Heart left ventricle (tissue), 16 donors: ENCODE data around the gene SH3BP5. TPM values are rescaled to one million over a fixed set of nuclear protein-coding genes. Genes with fewer than 3 reads are reported as not detected.

Experiments used
- ATAC-seq, 4 donors: fragments of 200-7000 bp; cut with Tn5 transposase; one replicate each; pipeline ENCODE4 v1.9.1; 2020 to 2022; ENCODE audit warnings: moderate library complexity in 4 of 4, mild to moderate bottlenecking in 3 of 4, moderate number of reproducible peaks in 1 of 4
- DNase-seq, 5 donors: peaks; one replicate each; pipeline ENCODE4 v3.0.0-alpha.2; 2020
- H3K27ac ChIP-seq, 12 donors: fragments of 200-600 bp; sonication (generic) in 4 of 12; one replicate each; pipeline versions ENCODE4 v1.5.0 to v1.8.0; 2016 to 2022; ENCODE audit warnings: mild to moderate bottlenecking in 2 of 12
- H3K27me3 ChIP-seq, 9 donors: fragments of 200-600 bp; sonication (generic) in 2 of 9; one replicate each; pipeline versions ENCODE4 v1.5.1 to v1.8.0; 2016 to 2022; ENCODE audit warnings: mild to moderate bottlenecking in 3 of 9
- H3K36me3 ChIP-seq, 9 donors: fragments of 200-600 bp; sonication (generic) in 2 of 9; one replicate each; pipeline versions ENCODE4 v1.5.0 to v1.8.0; 2018 to 2022; ENCODE audit warnings: mild to moderate bottlenecking in 2 of 9
- H3K4me1 ChIP-seq, 12 donors: fragments of 200-600 bp; sonication (generic) in 4 of 12; one replicate each; pipeline versions ENCODE4 v1.5.0 to v1.8.0; 2016 to 2022; ENCODE audit warnings: mild to moderate bottlenecking in 3 of 12
- H3K4me3 ChIP-seq, 12 donors: fragments of 200-600 bp; sonication (generic) in 4 of 12; one replicate each; pipeline versions ENCODE4 v1.5.0 to v1.8.0; 2017 to 2022; ENCODE audit warnings: mild to moderate bottlenecking in 9 of 12, moderate library complexity in 4 of 12
- H3K9me3 ChIP-seq, 12 donors: fragments of 200-600 bp; sonication (generic) in 4 of 12; one replicate each; pipeline versions ENCODE4 v1.5.0 to v1.8.0; 2016 to 2022; ENCODE audit warnings: mild to moderate bottlenecking in 1 of 12
- CTCF ChIP-seq, 12 donors: fragments of 200-600 bp; sonication (generic) in 4 of 12; IDR thresholded peaks; one replicate each; pipeline versions ENCODE4 v1.5.0 to v1.8.0; 2018 to 2022; ENCODE audit warnings: antibody characterized with exemption in 12 of 12, mild to moderate bottlenecking in 5 of 12
- POLR2A ChIP-seq, 2 donors: fragments of 450-650 bp; IDR thresholded peaks; one replicate each; pipeline ENCODE4 v1.6.1; 2017; ENCODE audit warnings: antibody characterized with exemption in 2 of 2, mild to moderate bottlenecking in 2 of 2, moderate library complexity in 2 of 2
- WGBS, 4 donors: extraction: QIAGEN DNeasy Blood & Tissue Kit in 2 of 4; methylation state at CpG; one replicate each; pipeline versions ENCODE4 v1.1.5 to v1.1.7; 2013 to 2018; 5-methylcytosine and 5-hydroxymethylcytosine counted together
- intact Hi-C, 10 donors: fragments of 100-400 bp; cut with DNase I; formaldehyde crosslinking; loops; one replicate each; pipeline versions ENCODE4 v1.11.1 to v1.14.2; 2022
- polyA plus RNA-seq, 2 donors: library from polyadenylated mRNA; stranded (reverse); fragments of 200-250 nt; gene quantifications; one replicate each; pipeline ENCODE4 v1.2.3, GENCODE V29; 2013
- total RNA-seq, 9 donors: library from RNA; depleted of rRNA in 2 of 9; stranded (reverse); fragments of >200 nt in 2 of 9; fragmentation: NEBNext Ultra II Directional in 3 of 9; extraction: Animal tissue kit (Norgen Biotek cat#: 25700) in 3 of 9; gene quantifications; one replicate each; pipeline versions ENCODE4 v1.1.0 to v1.2.4, GENCODE V29; 2016 to 2023
- donor health status: ischemic (EF 13 %, LVEDD 7.1; RV severe dilation, severe dysfunction).
- donor health status: healthy with polysubstance abuse.
- donor health status: DM: no; HTN: yes; CAD: no.
- donor health status: DM: no; HTN: no; CAD: no.
- donor health status: ischemic (EF 25% LVEDD 6.9; RV normal size, moderate dysfunction).
- donor health status: ischemic (EF 25% LVEDD 5.7; RV mildly dilated, moderate dysfunction).
- donor health status: healthy.
- donor health status: DM: yes; HTN: yes; CAD: no.
- donor health status: ischemic (EF 35%, LVEDD 5.7; RV mildly dilated, moderate dysfunction).
- donor health status: nonischemic (EF 11% LVEDD 7.7; RV severe dilation, severe dysfunction).
- donor health status: DM: yes; HTN: yes; CAD: no.
- donor health status: PGD.
- donor health status: ischemic (EF 29% LVEDD 5.4; RV normal size, mild dysfunction).
- donor health status: nonischemic (EF 23%, LVEDD 6.1; RV moderate dilation, normal function).

The SH3BP5 gene
- total and polyA plus RNA-seq, 11 donors: 4.9 to 28.6 (median 9.9) TPM

- H3K27me3 ChIP-seq: no peaks in the 10 kb centered on the region
- H3K9me3 ChIP-seq: no peaks in the 10 kb centered on the region
- intact Hi-C loops: loop anchor here in 1 of 10 donors (10.0 kb wide), 1 partner anchor 294 kb away; no protein-coding TSS in a partner anchor
Measured at GRCh38 chr3:15260531-15260930, 71.9 kb downstream of the SH3BP5 start.

GRCh38 chr3:15258720-15259119, 73.7 kb downstream of the SH3BP5 start:
- Histone ChIP-seq H3K27ac (no peak overlapping the region), H3K4me1 (peaks cover 0 to 25% (median 3%) of the 10 kb centered on the region in 12 donors)

More at GRCh38 chr3:15260531-15260930, 71.9 kb downstream of the SH3BP5 start:
- DNase-seq (no peak), ATAC-seq (no peak)
- WGBS, 4 donors: 93 to 97% (median 95%) methylated on average over 4 of the region's 4 CpGs
- H3K27ac ChIP-seq: no peak overlapping the region
- no peak for TF ChIP-seq CTCF (IDR thresholded peaks at IDR 0.05)
- no peak for TF ChIP-seq POLR2A (IDR thresholded peaks at IDR 0.05)
- H3K36me3 ChIP-seq: peaks cover 0 to 66% (median 51%) of the 10 kb centered on the region in 9 donors
- H3K4me3 ChIP-seq: no peak overlapping the region
- H3K4me1 ChIP-seq: peaks cover 0 to 28% (median 5%) of the 10 kb centered on the region in 12 donors

GRCh38 chr3:15256861-15257341, 75.5 kb downstream of the SH3BP5 start:
- Histone ChIP-seq H3K4me3 (no peak overlapping the region), H3K36me3 (peaks cover 0 to 100% (median 87%) of the 10 kb centered on the region in 9 donors), H3K4me1 (peaks cover 0 to 25% (median 3%) of the 10 kb centered on the region in 12 donors), H3K9me3 (no peaks in the 10 kb centered on the region), H3K27me3 (no peaks in the 10 kb centered on the region), H3K27ac (peak overlapping the region in 10 of 12 donors; percentile 4 to 70 (median 37))
- peak; percentile 46 to 68 (median 56) for ATAC-seq
- no peak for DNase-seq
- no peak for TF ChIP-seq POLR2A (IDR thresholded peaks at IDR 0.05)
- no peak for TF ChIP-seq CTCF (IDR thresholded peaks at IDR 0.05)
- intact Hi-C loops: loop anchor here in 1 of 10 donors (5.0 kb wide), 1 partner anchor 40 kb away; no protein-coding TSS in a partner anchor
- WGBS, 4 donors: 55 to 68% (median 64%) methylated on average over 4 to 8 of the region's 8 CpGs

More at GRCh38 chr3:15258720-15259119, 73.7 kb downstream of the SH3BP5 start:
- Histone ChIP-seq H3K4me3 (no peak overlapping the region), H3K27me3 (no peaks in the 10 kb centered on the region), H3K9me3 (no peaks in the 10 kb centered on the region), H3K36me3 (peaks cover 0 to 85% (median 69%) of the 10 kb centered on the region in 9 donors)
- 93 to 100% (median 96%) methylated on average over 7 of the region's 7 CpGs for WGBS, 4 donors
- no peak for ATAC-seq
- DNase-seq: no peak
- intact Hi-C loops: loop anchor here in 1 of 10 donors (5.0 kb wide), 1 partner anchor 41 kb away; no protein-coding TSS in a partner anchor
- no peak for TF ChIP-seq POLR2A (IDR thresholded peaks at IDR 0.05)
- no peak for TF ChIP-seq CTCF (IDR thresholded peaks at IDR 0.05)

- no peaks in the 10 kb centered on the region for H3K27me3 ChIP-seq
- ATAC-seq (no peak), DNase-seq (no peak)
- 95 to 97% (median 96%) methylated on average over 2 of the region's 2 CpGs for WGBS, 4 donors
- H3K4me1 ChIP-seq: peaks cover 0 to 25% (median 3%) of the 10 kb centered on the region in 12 donors
- H3K4me3 ChIP-seq: no peak overlapping the region
- intact Hi-C loops: loop anchor here in 1 of 10 donors (5.0 kb wide), 1 partner anchor 38 kb away; no protein-coding TSS in a partner anchor
- peaks cover 0 to 100% (median 98%) of the 10 kb centered on the region in 9 donors for H3K36me3 ChIP-seq
- no peak for TF ChIP-seq POLR2A (IDR thresholded peaks at IDR 0.05)
- TF ChIP-seq CTCF (IDR thresholded peaks at IDR 0.05): no peak
- H3K9me3 ChIP-seq: no peaks in the 10 kb centered on the region
- H3K27ac ChIP-seq: no peak overlapping the region
Measured at GRCh38 chr3:15255215-15255614, 77.2 kb downstream of the SH3BP5 start.
